Activated CD4-positive, alpha-beta T cell treated with anti-CD3 and anti-CD28 coated beads, Interleukin-2, Interleukin-6, amounts not matched to agents 100 ng/mL and 50 ng/mL, durations not matched to agents 16 hours and 8 hours (primary cell): ENCODE measurements around the gene EMX1.

Experiments
- DNase-seq: peaks from one replicate; pipeline ENCODE4 v3.0.0-alpha.2; 2020

Gene EMX1

GRCh38 chr2:72945450-72946019 lies 28.2 kb downstream of the EMX1 start:
- no peak for DNase-seq

DNA sequence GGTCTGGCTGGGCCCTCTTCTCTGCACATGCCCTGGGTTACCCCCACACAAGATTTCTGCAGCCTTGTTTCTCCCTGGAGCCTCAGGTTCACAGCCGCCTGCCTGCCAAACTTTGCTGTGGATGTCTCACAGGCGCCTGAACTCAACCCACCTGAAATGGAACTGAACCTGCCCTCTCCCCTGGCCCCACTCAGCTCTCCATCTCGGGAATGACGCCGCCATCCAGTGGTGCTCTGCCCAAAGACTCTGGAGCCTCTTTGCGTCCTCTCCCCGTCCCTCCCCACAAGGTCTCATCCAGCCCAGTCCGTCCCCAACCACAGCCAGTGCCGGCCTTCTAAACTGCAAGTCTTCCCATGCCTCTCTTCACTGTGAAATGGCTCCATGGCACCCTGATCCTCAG lies 29.1 kb downstream of the EMX1 start:
- DNase-seq = no peak

- no peak for DNase-seq
Observed at GRCh38 chr2:72947952-72948830, 30.9 kb downstream of the EMX1 start.

DNA sequence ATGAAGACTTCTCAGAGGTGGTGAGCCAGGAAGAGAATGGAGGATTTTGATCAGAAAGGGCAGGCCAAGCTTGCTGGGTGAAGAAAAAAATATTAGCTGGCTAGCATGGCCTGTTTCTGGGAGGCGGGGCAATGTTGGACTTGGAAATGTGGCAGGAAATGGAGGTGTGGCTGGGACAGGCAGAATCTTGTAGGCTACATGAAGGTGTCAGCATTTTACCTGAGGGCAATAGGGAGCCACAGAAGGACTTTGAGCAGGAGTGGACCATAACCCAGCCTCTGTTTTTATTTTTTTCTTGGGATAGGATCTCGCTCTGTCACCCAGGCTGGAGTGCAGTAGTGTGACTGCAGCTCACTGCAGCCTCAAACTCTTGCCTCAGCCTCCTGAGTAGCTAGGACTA lies 31.7 kb downstream of the EMX1 start:
- no peak for DNase-seq

- DNase-seq = no peak
Observed at GRCh38 chr2:72949642-72950041, 32.3 kb downstream of the EMX1 start.

DNA sequence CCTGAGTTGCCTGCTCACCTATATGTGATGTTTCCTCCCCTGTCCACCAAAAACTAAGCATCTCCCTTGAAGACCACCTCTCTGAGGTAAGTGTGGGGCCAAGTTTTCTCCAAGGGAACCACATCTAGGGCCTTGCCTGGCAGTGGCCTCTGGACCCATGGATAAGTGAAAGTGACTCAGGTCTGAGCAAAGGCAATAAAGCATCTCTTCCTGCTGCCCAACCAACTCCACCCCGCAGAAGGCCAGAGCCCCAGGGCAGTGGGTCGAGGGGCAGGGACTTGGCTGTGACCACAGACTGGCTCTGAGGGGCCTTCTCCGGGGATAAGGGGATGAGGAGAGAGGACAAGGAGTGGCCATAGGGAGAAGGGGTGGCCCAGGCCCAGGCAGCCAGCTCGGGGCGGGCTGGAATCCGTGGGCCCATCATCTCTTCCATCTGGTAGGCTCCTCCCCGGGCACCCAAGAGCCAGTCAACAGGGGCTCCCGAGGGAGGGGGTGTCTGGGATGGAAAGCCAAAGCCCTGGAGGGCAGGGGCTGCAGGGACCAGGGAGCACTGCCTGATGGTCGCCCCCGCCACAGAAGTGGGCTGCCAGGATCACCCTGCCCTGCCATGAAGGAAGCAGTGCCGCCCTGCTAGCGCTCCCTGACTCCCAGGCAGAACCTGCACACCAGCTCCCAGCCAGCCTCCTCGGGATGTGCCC lies 33.4 kb downstream of the EMX1 start:
- no peak for DNase-seq

DNA sequence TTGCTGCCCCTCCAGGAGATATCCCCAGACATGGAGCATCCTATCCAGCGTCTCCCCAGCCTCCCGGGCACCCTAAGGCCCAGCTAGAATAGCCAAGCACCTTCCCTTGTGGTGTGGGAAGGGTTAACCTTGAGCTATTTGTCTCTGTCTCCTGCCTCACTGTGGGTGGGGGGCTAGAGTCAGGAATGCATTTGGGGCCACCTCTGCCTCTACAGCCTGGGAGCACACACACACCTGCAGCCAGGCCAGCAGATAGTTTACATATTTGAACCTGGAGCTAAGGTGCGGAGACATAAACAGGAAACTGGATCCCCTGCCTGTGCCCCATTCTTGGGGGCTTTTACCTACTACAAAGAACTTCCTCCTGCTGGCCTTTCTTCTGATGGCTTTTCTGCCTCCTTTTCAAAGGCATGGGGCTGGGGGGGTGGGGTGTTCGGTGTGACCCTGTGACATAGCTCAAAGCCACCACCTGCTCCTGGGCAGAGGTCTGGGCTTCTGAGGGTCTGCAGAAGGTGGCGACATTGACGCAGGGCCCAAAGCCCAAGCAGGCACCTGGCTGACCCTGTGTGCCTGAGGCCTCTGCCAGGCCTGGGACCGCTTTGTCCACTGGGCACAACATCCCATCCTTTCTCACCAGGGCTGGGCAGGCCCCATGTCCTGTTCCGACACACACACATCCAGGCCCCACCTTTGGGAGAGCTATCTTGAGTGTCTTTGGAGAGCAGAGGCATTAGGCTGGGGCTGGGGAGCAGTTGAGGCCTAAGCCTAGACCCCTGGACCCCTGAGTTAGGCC lies 34.2 kb downstream of the EMX1 start:
- DNase-seq = no peak

DNA sequence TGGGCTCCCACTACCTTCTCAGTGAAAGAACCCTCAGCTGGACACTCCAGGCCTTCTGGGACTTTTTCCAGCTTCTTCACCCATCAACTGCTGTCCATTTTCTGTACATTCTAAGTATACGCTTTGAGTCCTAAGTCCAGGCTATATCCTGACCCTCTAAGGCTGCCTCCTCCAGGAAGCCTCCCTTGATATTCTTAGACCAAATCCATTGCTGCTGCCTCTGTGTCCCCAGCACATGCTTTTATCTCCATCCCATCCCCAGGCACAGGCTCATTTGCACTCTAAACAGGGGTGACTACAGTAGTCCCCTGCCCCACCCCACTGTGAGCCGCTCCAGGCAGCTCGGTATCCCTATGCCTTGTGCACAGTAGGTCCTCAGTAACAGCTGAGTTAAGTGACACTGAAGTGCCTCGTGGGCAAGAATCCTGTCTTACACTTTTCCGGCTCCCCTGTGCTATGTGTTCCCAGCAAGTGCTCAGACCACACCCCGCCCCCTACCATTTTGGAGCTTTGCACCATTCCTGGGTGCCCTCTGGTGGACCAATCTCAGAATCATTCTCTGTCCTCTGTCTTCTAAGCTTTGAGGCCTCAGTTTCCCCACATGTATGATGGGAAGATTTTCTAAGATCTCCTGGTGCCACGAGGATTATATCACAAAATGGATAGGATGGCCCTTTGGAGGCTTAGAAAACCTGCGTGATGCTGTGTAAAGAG lies 34.9 kb downstream of the EMX1 start:
- DNase-seq = no peak

GRCh38 chr2:72952961-72953360 lies 35.6 kb downstream of the EMX1 start:
- no peak for DNase-seq

GRCh38 chr2:72953528-72953927 lies 36.2 kb downstream of the EMX1 start:
- no peak for DNase-seq

GRCh38 chr2:72953976-72954375 lies 36.7 kb downstream of the EMX1 start:
- DNase-seq = peak; percentile 47

DNA sequence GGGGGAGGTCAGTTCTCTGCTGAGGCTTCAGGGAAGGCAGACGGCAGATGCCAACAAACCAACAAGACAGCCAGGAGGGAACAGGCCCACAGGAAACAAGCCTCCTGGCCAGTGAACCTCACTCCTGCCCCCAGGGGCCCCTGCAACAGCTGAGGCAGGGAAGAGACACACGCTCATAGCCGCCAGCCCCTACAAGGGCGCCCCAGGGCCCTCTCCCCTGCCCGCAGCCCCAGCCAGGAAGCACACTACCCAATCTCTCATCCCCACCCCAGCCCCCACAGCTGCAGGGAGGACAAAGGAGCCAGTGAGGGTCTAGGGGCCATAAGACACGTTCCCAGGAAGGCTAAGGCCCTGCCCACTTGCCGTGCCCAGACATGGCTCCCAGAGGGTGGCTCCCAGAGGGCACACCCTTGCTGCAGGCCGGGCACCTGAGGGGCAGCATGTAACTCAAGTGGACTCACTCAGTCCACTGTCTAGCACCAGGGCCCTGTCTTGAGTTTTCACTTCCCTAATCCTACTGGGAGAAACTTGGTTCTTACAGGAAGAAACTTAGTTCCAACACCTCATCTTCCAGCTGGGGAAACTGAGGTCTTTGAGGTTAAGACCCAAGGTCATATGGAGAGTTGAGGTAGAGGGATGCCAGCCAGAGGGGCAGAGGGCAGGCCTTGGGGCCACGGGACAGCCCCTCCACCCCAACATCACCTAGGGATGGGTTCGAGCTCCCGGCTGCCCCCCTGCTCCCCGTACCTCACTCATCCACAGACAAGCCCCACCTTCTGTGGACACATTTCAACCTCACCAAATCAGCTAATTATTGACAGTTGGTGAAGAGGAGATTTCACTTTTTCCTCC lies 37.3 kb downstream of the EMX1 start:
- DNase-seq = no peak

DNA sequence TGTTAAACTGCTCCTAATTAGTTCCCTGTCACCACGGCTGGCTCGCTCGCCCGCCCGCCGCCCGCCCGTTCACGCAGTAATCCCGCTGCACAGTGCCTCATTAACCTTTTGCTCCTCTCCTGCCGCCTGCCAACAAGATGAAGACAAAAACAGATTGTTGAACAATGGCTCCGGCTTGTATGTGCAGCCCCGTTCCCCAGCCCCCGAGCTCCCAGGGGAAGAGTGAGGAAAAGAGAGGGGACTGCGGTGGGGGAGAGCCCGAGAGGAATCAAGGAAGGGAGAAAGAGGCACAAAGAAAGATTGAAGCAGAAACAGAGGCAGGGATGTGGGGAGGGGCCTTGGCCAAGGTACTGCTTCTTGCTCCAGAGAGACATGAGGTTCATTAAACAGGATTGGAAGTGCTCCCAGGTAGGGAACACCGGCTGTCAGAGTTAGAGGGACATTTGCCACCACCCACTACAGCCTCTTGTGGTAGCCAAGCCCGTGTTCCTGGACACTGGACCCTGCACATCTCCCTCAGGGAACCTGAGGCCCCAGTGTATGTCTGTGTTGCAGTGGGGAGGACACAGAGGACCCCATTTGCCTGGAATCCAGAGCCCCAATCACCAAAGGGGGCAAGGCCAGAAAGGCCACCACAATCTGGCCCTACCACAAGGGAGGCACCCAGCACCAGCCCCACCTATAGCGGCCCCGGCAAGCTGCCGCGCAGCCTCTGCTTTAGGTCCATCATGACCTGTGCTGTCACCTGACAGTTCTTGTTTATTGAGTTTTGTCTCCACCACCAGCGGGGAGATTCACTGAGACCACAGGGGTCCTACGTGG lies 38.1 kb downstream of the EMX1 start:
- DNase-seq = no peak

DNA sequence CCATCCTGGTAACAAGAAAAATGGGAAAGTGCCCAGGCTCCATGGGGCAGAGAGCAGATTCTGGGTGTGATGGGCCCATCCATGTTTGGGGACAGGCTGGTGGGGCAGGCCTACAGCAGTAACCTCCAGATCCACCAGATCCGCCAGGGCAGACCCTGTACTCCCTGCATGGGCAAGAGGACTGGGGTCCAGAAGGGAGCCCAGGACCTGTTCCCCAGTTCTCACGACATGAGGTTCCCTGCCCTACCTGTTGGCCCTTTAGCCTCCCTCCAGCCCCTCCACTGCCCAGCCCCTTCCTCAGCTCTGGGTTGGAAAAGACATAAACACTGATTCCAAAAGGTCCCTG lies 38.7 kb downstream of the EMX1 start:
- DNase-seq = no peak

GRCh38 chr2:72956936-72957335 lies 39.6 kb downstream of the EMX1 start:
- no peak for DNase-seq

GRCh38 chr2:72958542-72959385 lies 41.4 kb downstream of the EMX1 start:
- no peak for DNase-seq

GRCh38 chr2:72959554-72959953 lies 42.2 kb downstream of the EMX1 start:
- DNase-seq = no peak

- no peak for DNase-seq
Observed at GRCh38 chr2:72959995-72960981, 43.0 kb downstream of the EMX1 start.
